ENCODE data around the gene NSUN7. TPM values are rescaled to one million over a fixed set of nuclear protein-coding genes. Genes with fewer than 3 reads are reported as not detected.

The NSUN7 gene
- total and polyA plus RNA-seq, 2 of the 13 experiments (the other 11 are each of a cell fraction or from before 2014, with no cell fraction given), result 0.05 TPM; not detected in 1

- TF ChIP-seq ZXDC (CRISPR knock-in tag; IDR thresholded peaks at IDR 0.05) (no peak), MAX (IDR thresholded peaks at IDR 0.05) (no peak), ZNF329 (CRISPR knock-in tag; IDR thresholded peaks at IDR 0.05; ENCODE audit: low read depth) (no peak), ZNF207 (IDR thresholded peaks at IDR 0.05; ENCODE audit: borderline replicate concordance) (no peak), ZFP1 (CRISPR knock-in tag; IDR thresholded peaks at IDR 0.05) (no peak), ZNF557 (CRISPR knock-in tag; IDR thresholded peaks at IDR 0.05) (no peak), ELF1 (CRISPR knock-in tag; IDR thresholded peaks at IDR 0.05) (no peak), ETV6 (CRISPR knock-in tag; conservative IDR thresholded peaks at IDR 0.05) (no peak), CHD2 (IDR thresholded peaks at IDR 0.05; ENCODE audit: low read depth, low read length) (no peak), ZZZ3 (CRISPR knock-in tag; IDR thresholded peaks at IDR 0.05; ENCODE audit: borderline replicate concordance) (no peak), POLR2AphosphoS5 (IDR thresholded peaks at IDR 0.05; ENCODE audit: low read depth, low read length) (no peak), ZFP82 (CRISPR knock-in tag; IDR thresholded peaks at IDR 0.05; ENCODE audit: borderline replicate concordance) (no peak), TBX2 (CRISPR knock-in tag; IDR thresholded peaks at IDR 0.05; ENCODE audit: borderline replicate concordance) (peak; percentile 84; the same call in 1 of the 2 replicates), SATB2 (CRISPR knock-in tag; IDR thresholded peaks at IDR 0.05) (no peak), SOX5 (CRISPR knock-in tag; IDR thresholded peaks at IDR 0.05; ENCODE audit: borderline replicate concordance) (no peak), SAP130 (CRISPR knock-in tag; IDR thresholded peaks at IDR 0.05; ENCODE audit: low read depth) (0 out of 2 replicates have a peak, but pooled peaks have one; percentile 30), JUN (CRISPR knock-in tag; IDR thresholded peaks at IDR 0.05) (no peak), MLLT10 (CRISPR knock-in tag; IDR thresholded peaks at IDR 0.05) (no peak), ZBTB33 (CRISPR knock-in tag; IDR thresholded peaks at IDR 0.05) (no peak), ZBED4 (CRISPR knock-in tag; IDR thresholded peaks at IDR 0.05; ENCODE audit: borderline replicate concordance) (0 out of 2 replicates have a peak, but pooled peaks have one; percentile 38), TCF7L2 (IDR thresholded peaks at IDR 0.05; ENCODE audit: low read depth, low read length) (no peak), NR2F6 (IDR thresholded peaks at IDR 0.05) (no peak), NR2F6 (CRISPR knock-in tag; IDR thresholded peaks at IDR 0.05) (no peak)
Measured at GRCh38 chr4:40731792-40732245, 17.9 kb upstream of the NSUN7 start (continued).

All from HepG2 (cell line).